MCF 10A (cell line): ENCODE data around the gene PDE4D. TPM values are rescaled to one million over a fixed set of nuclear protein-coding genes. Genes with fewer than 3 reads are reported as not detected.

Experiments
- BruUV-seq: library from RNA; stranded (reverse); fragments of 400-500 nt; replicated peaks from 2 replicates; lab custom pipeline; 2021; lab: Mats Ljungman, UMichigan
- CTCF ChIA-PET: fragments of 300-600 bp; sonication (Branson Sonifier 250); formaldehyde crosslinking; extraction: SDS; loops from one replicate; lab custom pipeline; 2021; ENCODE audit warnings: antibody characterized with exemption, inconsistent platforms; lab: Yijun Ruan, JAX
- POLR2A ChIA-PET: fragments of 300-600, 350-650 bp; sonication (Branson Sonifier 250); formaldehyde crosslinking; extraction: SDS; loops from one replicate; lab custom pipeline; 2020; ENCODE audit warnings: antibody characterized with exemption, inconsistent platforms; lab: Yijun Ruan, JAX
- DNase-seq: peaks from one replicate; pipeline ENCODE4 v3.0.0-alpha.2; 2018; ENCODE audit not compliant: unreplicated experiment
- H3K27ac Mint-ChIP-seq: one replicate; pipeline ENCODE4 v1.8.0; 2022; ENCODE audit warnings: mild to moderate bottlenecking, low read depth, mixed read lengths; ENCODE audit not compliant: unreplicated experiment
- H3K27me3 Mint-ChIP-seq: one replicate; pipeline ENCODE4 v1.8.0; 2022; ENCODE audit warnings: mixed read lengths; ENCODE audit not compliant: insufficient read depth, unreplicated experiment
- H3K36me3 Mint-ChIP-seq: one replicate; pipeline ENCODE4 v1.8.0; 2022; ENCODE audit warnings: mild to moderate bottlenecking, moderate library complexity, mixed read lengths; ENCODE audit not compliant: insufficient read depth, unreplicated experiment
- H3K4me1 Mint-ChIP-seq: one replicate; pipeline ENCODE4 v1.8.0; 2022; ENCODE audit warnings: mixed read lengths; ENCODE audit not compliant: insufficient read depth, unreplicated experiment
- H3K4me3 Mint-ChIP-seq: one replicate; pipeline ENCODE4 v1.8.0; 2022; ENCODE audit warnings: mild to moderate bottlenecking, moderate library complexity, mixed read lengths; ENCODE audit not compliant: unreplicated experiment
- H3K9me3 Mint-ChIP-seq: one replicate; pipeline ENCODE4 v1.8.0; 2022; ENCODE audit warnings: mixed read lengths; ENCODE audit not compliant: unreplicated experiment
- CTCF ChIP-seq: fragments of 200-600 bp; IDR thresholded peaks from one replicate; pipeline ENCODE4 v1.8.0; 2022; ENCODE audit warnings: antibody characterized with exemption, mild to moderate bottlenecking; ENCODE audit not compliant: unreplicated experiment
- intact Hi-C: fragments of 100-400 bp; cut with micrococcal nuclease; formaldehyde crosslinking; loops from 2 replicates; pipeline ENCODE4 v1.14.1; 2022
- total RNA-seq: library from RNA; stranded (reverse); gene quantifications from 2 replicates; pipeline ENCODE4 v1.2.3, GENCODE V29; 2022

The PDE4D gene
- total RNA-seq, 1 experiment from 2014 or later = 85.0 TPM

- Mint-ChIP-seq H3K4me3 (no peak overlapping the region), H3K27me3 (no peaks in the 10 kb centered on the region), H3K27ac (no peak overlapping the region), H3K9me3 (no peaks in the 10 kb centered on the region), H3K4me1 (peaks cover 20% of the 10 kb centered on the region), H3K36me3 (peaks cover 6% of the 10 kb centered on the region)
- no peak for TF ChIP-seq CTCF
- no TSS peak for BruUV-seq
- DNase-seq = no peak
- POLR2A ChIA-PET = interaction anchor here (0.6 to 1.0 kb wide), 2 partner anchors 24 to 1525 kb away, joined by 3 to 4 read pairs; no protein-coding TSS in a partner anchor
- CTCF ChIA-PET = no interaction called here
- intact Hi-C loops = no loop called here
These were observed 573.1 kb downstream of the PDE4D start for GRCh38 chr5:59320420-59320819.

DNA sequence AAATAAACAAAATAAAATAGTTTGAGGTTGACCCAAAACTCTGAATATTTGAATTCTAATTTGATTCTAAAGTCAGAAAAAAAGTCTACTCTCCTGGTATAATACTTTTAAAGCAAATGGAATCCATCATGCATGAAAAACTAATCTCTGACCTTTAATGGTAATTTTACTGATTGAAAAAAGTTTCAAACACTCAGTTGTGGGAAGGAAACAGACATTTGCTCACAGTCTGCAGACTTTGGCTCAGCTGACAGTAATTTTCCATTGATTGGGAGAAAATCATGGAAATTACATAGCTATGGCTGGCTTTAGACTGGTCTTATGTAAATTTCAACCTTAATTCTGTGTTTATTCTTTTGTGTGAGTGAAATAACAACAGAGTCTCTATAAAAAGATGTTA is 574.3 kb downstream of the PDE4D start:
- CTCF ChIA-PET = no interaction called here
- Mint-ChIP-seq H3K9me3 (no peaks in the 10 kb centered on the region), H3K36me3 (peaks cover 6% of the 10 kb centered on the region), H3K27ac (no peak overlapping the region), H3K4me1 (peaks cover 20% of the 10 kb centered on the region), H3K27me3 (no peaks in the 10 kb centered on the region), H3K4me3 (no peak overlapping the region)
- TF ChIP-seq CTCF = no peak
- intact Hi-C loops = no loop called here
- DNase-seq = no peak
- no TSS peak for BruUV-seq
- POLR2A ChIA-PET = interaction anchor here (0.6 kb wide), 1 partner anchor 449 kb away, joined by 3 read pairs; no protein-coding TSS in a partner anchor

DNA sequence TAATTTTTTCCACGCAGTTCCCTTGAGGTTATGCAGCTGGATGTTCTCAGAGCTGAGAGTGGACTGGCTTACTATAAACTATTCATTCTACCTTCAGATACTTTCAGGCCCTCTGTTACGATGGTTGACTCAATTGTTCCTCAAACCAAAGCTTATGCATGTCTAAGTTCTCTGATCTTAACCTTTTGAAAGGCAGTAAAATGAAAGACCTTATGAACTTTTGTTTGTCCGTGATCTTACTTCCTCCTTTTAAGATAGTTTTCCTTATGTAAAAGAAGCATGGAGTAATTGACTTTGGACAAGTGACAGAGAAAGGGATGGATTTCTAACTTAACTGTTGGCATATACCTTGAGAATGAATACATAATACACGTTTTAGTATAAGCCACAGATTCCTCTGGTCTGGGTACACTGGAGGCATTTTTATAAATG is 575.7 kb downstream of the PDE4D start:
- CTCF ChIA-PET = interaction anchor here (0.6 kb wide), 1 partner anchor 19 kb away, joined by 4 read pairs; no protein-coding TSS in a partner anchor
- POLR2A ChIA-PET = interaction anchor here (1.3 kb wide), 1 partner anchor 17 kb away, joined by 4 read pairs; no protein-coding TSS in a partner anchor
- Mint-ChIP-seq H3K4me3 (no peak overlapping the region), H3K27ac (no peak overlapping the region), H3K36me3 (peaks cover 1% of the 10 kb centered on the region), H3K9me3 (no peaks in the 10 kb centered on the region), H3K27me3 (no peaks in the 10 kb centered on the region), H3K4me1 (peaks cover 16% of the 10 kb centered on the region)
- no peak for TF ChIP-seq CTCF
- no peak for DNase-seq
- no TSS peak for BruUV-seq
- intact Hi-C loops = no loop called here

GRCh38 chr5:59317023-59317773 is 576.3 kb downstream of the PDE4D start:
- POLR2A ChIA-PET = interaction anchor here (0.7 to 1.3 kb wide), 2 partner anchors 16 to 160 kb away, joined by 3 to 4 read pairs; no protein-coding TSS in a partner anchor

More at GRCh38 chr5:59317023-59317773, 576.3 kb downstream of the PDE4D start:
- Mint-ChIP-seq H3K9me3 (no peaks in the 10 kb centered on the region), H3K4me3 (no peak overlapping the region), H3K4me1 (peaks cover 12% of the 10 kb centered on the region), H3K36me3 (no peaks in the 10 kb centered on the region), H3K27me3 (no peaks in the 10 kb centered on the region), H3K27ac (no peak overlapping the region)
- no peak for TF ChIP-seq CTCF
- intact Hi-C loops = no loop called here
- peak; percentile 31 for DNase-seq
- CTCF ChIA-PET = interaction anchor here (1.0 to 1.6 kb wide), 2 partner anchors 11 to 20 kb away, joined by 4 to 6 read pairs; no protein-coding TSS in a partner anchor
- no TSS peak for BruUV-seq
